ENCODE data around the gene EIF4E.

EIF4E gene

GRCh38 chr4:98928505-98929340 is at the start of gene EIF4E:
TSS of gene EIF4E (minus strand) at chr4:98929133. CDS start at chr4:98929112, 21 bp downstream.
- peak; percentile 54 for DNase-seq (ENCODE audit: insufficient read length, low spot score)
- peak; percentile 67 for FAIRE-seq

GRCh38 chr4:98977557-98977956 is 48.6 kb upstream of the EIF4E start:
- no peak for FAIRE-seq
- DNase-seq (ENCODE audit: insufficient read length, low spot score), result no peak

GRCh38 chr4:98976716-98977115 is 47.8 kb upstream of the EIF4E start:
- no peak for FAIRE-seq
- no peak for DNase-seq (ENCODE audit: insufficient read length, low spot score)

GRCh38 chr4:98969878-98970785 is 41.2 kb upstream of the EIF4E start:
- FAIRE-seq, result no peak
- DNase-seq (ENCODE audit: insufficient read length, low spot score), result no peak

- FAIRE-seq (no peak), DNase-seq (ENCODE audit: insufficient read length, low spot score) (no peak)
Measured at GRCh38 chr4:98967786-98968329, 38.9 kb upstream of the EIF4E start.

GRCh38 chr4:98966926-98967325 is 38.0 kb upstream of the EIF4E start:
- FAIRE-seq, result no peak
- DNase-seq (ENCODE audit: insufficient read length, low spot score), result no peak

GRCh38 chr4:98963538-98964433 is 34.9 kb upstream of the EIF4E start:
- no peak for DNase-seq (ENCODE audit: insufficient read length, low spot score)
- FAIRE-seq, result no peak

GRCh38 chr4:98961770-98962169 is 32.8 kb upstream of the EIF4E start:
- no peak for DNase-seq (ENCODE audit: insufficient read length, low spot score)
- no peak for FAIRE-seq

- DNase-seq (ENCODE audit: insufficient read length, low spot score), result no peak
- no peak for FAIRE-seq
Measured at GRCh38 chr4:98959411-98959810, 30.5 kb upstream of the EIF4E start.

GRCh38 chr4:98958065-98958464 is 29.1 kb upstream of the EIF4E start:
- FAIRE-seq (peak; percentile 18), DNase-seq (ENCODE audit: insufficient read length, low spot score) (no peak)

GRCh38 chr4:98955229-98955628 is 26.3 kb upstream of the EIF4E start:
- FAIRE-seq, result no peak

GRCh38 chr4:98951710-98952109 is 22.8 kb upstream of the EIF4E start:
- no peak for FAIRE-seq

More at GRCh38 chr4:98955229-98955628, 26.3 kb upstream of the EIF4E start:
- no peak for DNase-seq (ENCODE audit: insufficient read length, low spot score)

GRCh38 chr4:98950925-98951324 is 22.0 kb upstream of the EIF4E start:
- DNase-seq (ENCODE audit: insufficient read length, low spot score) (no peak), FAIRE-seq (no peak)

More at GRCh38 chr4:98951710-98952109, 22.8 kb upstream of the EIF4E start:
- DNase-seq (ENCODE audit: insufficient read length, low spot score), result no peak

- DNase-seq (ENCODE audit: insufficient read length, low spot score) (no peak), FAIRE-seq (no peak)
Measured at GRCh38 chr4:98946359-98946758, 17.4 kb upstream of the EIF4E start.

- FAIRE-seq, result no peak
- DNase-seq (ENCODE audit: insufficient read length, low spot score), result no peak
Measured at GRCh38 chr4:98945297-98945850, 16.4 kb upstream of the EIF4E start.

- FAIRE-seq (peak; percentile 78), DNase-seq (ENCODE audit: insufficient read length, low spot score) (no peak)
Measured at GRCh38 chr4:98939892-98940298, 11.0 kb upstream of the EIF4E start.

GRCh38 chr4:98939438-98939837 is 10.5 kb upstream of the EIF4E start:
- FAIRE-seq (no peak), DNase-seq (ENCODE audit: insufficient read length, low spot score) (no peak)

GRCh38 chr4:98937986-98938720 is 9.2 kb upstream of the EIF4E start:
- FAIRE-seq (no peak), DNase-seq (ENCODE audit: insufficient read length, low spot score) (no peak)

GRCh38 chr4:98935633-98936032 is 6.7 kb upstream of the EIF4E start:
- no peak for DNase-seq (ENCODE audit: insufficient read length, low spot score)
- no peak for FAIRE-seq

All from GM19239 (cell line).